ENCODE data around the gene ELMOD3.
"Not testable (repeated sequence)": the region's sequence is repeated elsewhere in the genome, so short reads cannot be mapped to it uniquely, and the experiment has no call there.

The ELMOD3 gene

GRCh38 chr2:85369500-85369899, 14.9 kb downstream of the ELMOD3 start:
- H3K27ac ChIP-seq (ENCODE audit: insufficient read depth in 1 of 2, low read depth in 1 of 2, low read length in 2 of 2, poor library complexity in 1 of 2, severe bottlenecking in 2 of 2) = no peak overlapping the region
- CTCF ChIA-PET = interaction anchor here (1.1 to 1.9 kb wide), 4 partner anchors 15 to 186 kb away, joined by 3 to 7 read pairs (median 4); no protein-coding TSS in a partner anchor
- H3K9me3 ChIP-seq (ENCODE audit: control extremely low read depth in 1 of 5, control insufficient read depth in 4 of 5, insufficient read depth in 2 of 5, low read depth in 1 of 5, low read length in 4 of 5) = no peaks in the 10 kb centered on the region
- peaks cover 6 to 13% (median 9%) of the 10 kb centered on the region in 4 experiments for H3K36me3 ChIP-seq (ENCODE audit: control insufficient read depth in 4 of 4, insufficient read depth in 4 of 4, low read length in 3 of 4)
- no peaks in the 10 kb centered on the region for H3K27me3 ChIP-seq (replicated peaks in 2 of 5; ENCODE audit: control insufficient read depth in 4 of 5, insufficient read depth in 5 of 5, low read length in 4 of 5)
- POLR2A ChIA-PET = interaction anchor here (0.9 kb wide), 1 partner anchor 15 kb away, joined by 3 read pairs; no protein-coding TSS in a partner anchor
- DNase-seq = no peak
- no peak overlapping the region for H3K4me3 ChIP-seq (ENCODE audit: control insufficient read depth in 1 of 7, extremely low read depth in 1 of 7, insufficient read depth in 4 of 7, low read depth in 2 of 7, low read length in 6 of 7)
- peaks cover 0 to 6% (median 0%) of the 10 kb centered on the region in 4 experiments for H3K4me1 ChIP-seq (ENCODE audit: control extremely low read depth in 1 of 4, control insufficient read depth in 4 of 4, insufficient read depth in 4 of 4, low read length in 3 of 4)
- WGBS (ENCODE audit: insufficient coverage) = 89% methylated on average over 4 of the region's 5 CpGs

GRCh38 chr2:85371045-85371444, 16.5 kb downstream of the ELMOD3 start:
- peaks cover 5 to 12% (median 9%) of the 10 kb centered on the region in 4 experiments for H3K36me3 ChIP-seq (ENCODE audit: control insufficient read depth in 4 of 4, insufficient read depth in 4 of 4, low read length in 3 of 4)
- WGBS (ENCODE audit: insufficient coverage) = over 99% methylated on average over 11 of the region's 11 CpGs
- H3K27me3 ChIP-seq (replicated peaks in 2 of 5; ENCODE audit: control insufficient read depth in 4 of 5, insufficient read depth in 5 of 5, low read length in 4 of 5) = no peaks in the 10 kb centered on the region
- peaks cover 0 to 2% (median 0%) of the 10 kb centered on the region in 4 experiments for H3K4me1 ChIP-seq (ENCODE audit: control extremely low read depth in 1 of 4, control insufficient read depth in 4 of 4, insufficient read depth in 4 of 4, low read length in 3 of 4)
- H3K4me3 ChIP-seq (ENCODE audit: control insufficient read depth in 1 of 7, extremely low read depth in 1 of 7, insufficient read depth in 4 of 7, low read depth in 2 of 7, low read length in 6 of 7) = no peak overlapping the region
- POLR2A ChIA-PET = no interaction called here
- no peak for DNase-seq
- H3K9me3 ChIP-seq (ENCODE audit: control extremely low read depth in 1 of 5, control insufficient read depth in 4 of 5, insufficient read depth in 2 of 5, low read depth in 1 of 5, low read length in 4 of 5) = no peaks in the 10 kb centered on the region
- H3K27ac ChIP-seq (ENCODE audit: insufficient read depth in 1 of 2, low read depth in 1 of 2, low read length in 2 of 2, poor library complexity in 1 of 2, severe bottlenecking in 2 of 2) = no peak overlapping the region
- CTCF ChIA-PET = interaction anchor here (1.5 to 1.9 kb wide), 4 partner anchors 13 to 184 kb away, joined by 4 to 7 read pairs (median 6); no protein-coding TSS in a partner anchor

- CTCF ChIA-PET = interaction anchor here (0.6 to 1.9 kb wide), 6 partner anchors 10 to 152 kb away, joined by 3 to 12 read pairs (median 3); no protein-coding TSS in a partner anchor
- POLR2A ChIA-PET = no interaction called here
- no peak overlapping the region for H3K4me3 ChIP-seq (ENCODE audit: control insufficient read depth in 1 of 7, extremely low read depth in 1 of 7, insufficient read depth in 4 of 7, low read depth in 2 of 7, low read length in 6 of 7)
- H3K36me3 ChIP-seq (ENCODE audit: control insufficient read depth in 4 of 4, insufficient read depth in 4 of 4, low read length in 3 of 4) = peaks cover 3 to 31% (median 8%) of the 10 kb centered on the region in 4 experiments
- no peak for DNase-seq
- H3K27me3 ChIP-seq (replicated peaks in 2 of 5; ENCODE audit: control insufficient read depth in 4 of 5, insufficient read depth in 5 of 5, low read length in 4 of 5) = no peaks in the 10 kb centered on the region
- 97% methylated on average over 5 of the region's 5 CpGs for WGBS (ENCODE audit: insufficient coverage)
- H3K27ac ChIP-seq (ENCODE audit: insufficient read depth in 1 of 2, low read depth in 1 of 2, low read length in 2 of 2, poor library complexity in 1 of 2, severe bottlenecking in 2 of 2) = peak overlapping the region in 1 of 2 experiments; percentile 12
- no peaks in the 10 kb centered on the region for H3K4me1 ChIP-seq (ENCODE audit: control extremely low read depth in 1 of 4, control insufficient read depth in 4 of 4, insufficient read depth in 4 of 4, low read length in 3 of 4)
- peaks cover 2 to 9% (median 5%) of the 10 kb centered on the region in 5 experiments for H3K9me3 ChIP-seq (ENCODE audit: control extremely low read depth in 1 of 5, control insufficient read depth in 4 of 5, insufficient read depth in 2 of 5, low read depth in 1 of 5, low read length in 4 of 5)
Observed at GRCh38 chr2:85376291-85377065, 21.9 kb downstream of the ELMOD3 start.

- Histone ChIP-seq H3K4me3 (ENCODE audit: control insufficient read depth in 1 of 7, extremely low read depth in 1 of 7, insufficient read depth in 4 of 7, low read depth in 2 of 7, low read length in 6 of 7) (no peak overlapping the region), H3K27me3 (replicated peaks in 2 of 5; ENCODE audit: control insufficient read depth in 4 of 5, insufficient read depth in 5 of 5, low read length in 4 of 5) (no peaks in the 10 kb centered on the region), H3K27ac (ENCODE audit: insufficient read depth in 1 of 2, low read depth in 1 of 2, low read length in 2 of 2, poor library complexity in 1 of 2, severe bottlenecking in 2 of 2) (peak overlapping the region in 1 of 2 experiments; percentile 12), H3K36me3 (ENCODE audit: control insufficient read depth in 4 of 4, insufficient read depth in 4 of 4, low read length in 3 of 4) (peaks cover 3 to 31% (median 8%) of the 10 kb centered on the region in 4 experiments), H3K4me1 (ENCODE audit: control extremely low read depth in 1 of 4, control insufficient read depth in 4 of 4, insufficient read depth in 4 of 4, low read length in 3 of 4) (no peaks in the 10 kb centered on the region), H3K9me3 (ENCODE audit: control extremely low read depth in 1 of 5, control insufficient read depth in 4 of 5, insufficient read depth in 2 of 5, low read depth in 1 of 5, low read length in 4 of 5) (peaks cover 2 to 9% (median 5%) of the 10 kb centered on the region in 5 experiments)
- ChIA-PET POLR2A (no interaction called here), CTCF (interaction anchor here (1.2 to 1.9 kb wide), 3 partner anchors 9 to 17 kb away, joined by 3 to 12 read pairs (median 4); no protein-coding TSS in a partner anchor)
- DNase-seq = no peak
- 96% methylated on average over 11 of the region's 11 CpGs for WGBS (ENCODE audit: insufficient coverage)
Observed at GRCh38 chr2:85377083-85377482, 22.5 kb downstream of the ELMOD3 start.

GRCh38 chr2:85378257-85378656, 23.7 kb downstream of the ELMOD3 start:
- Histone ChIP-seq H3K4me1 (ENCODE audit: control extremely low read depth in 1 of 4, control insufficient read depth in 4 of 4, insufficient read depth in 4 of 4, low read length in 3 of 4) (no peaks in the 10 kb centered on the region), H3K36me3 (ENCODE audit: control insufficient read depth in 4 of 4, insufficient read depth in 4 of 4, low read length in 3 of 4) (peaks cover 3 to 31% (median 8%) of the 10 kb centered on the region in 4 experiments), H3K27me3 (replicated peaks in 2 of 5; ENCODE audit: control insufficient read depth in 4 of 5, insufficient read depth in 5 of 5, low read length in 4 of 5) (no peaks in the 10 kb centered on the region), H3K27ac (ENCODE audit: insufficient read depth in 1 of 2, low read depth in 1 of 2, low read length in 2 of 2, poor library complexity in 1 of 2, severe bottlenecking in 2 of 2) (no peak overlapping the region), H3K4me3 (ENCODE audit: control insufficient read depth in 1 of 7, extremely low read depth in 1 of 7, insufficient read depth in 4 of 7, low read depth in 2 of 7, low read length in 6 of 7) (no peak overlapping the region), H3K9me3 (ENCODE audit: control extremely low read depth in 1 of 5, control insufficient read depth in 4 of 5, insufficient read depth in 2 of 5, low read depth in 1 of 5, low read length in 4 of 5) (peaks cover 2 to 9% (median 5%) of the 10 kb centered on the region in 5 experiments)
- no peak for DNase-seq
- 100% methylated on average over 5 of the region's 5 CpGs for WGBS (ENCODE audit: insufficient coverage)
- ChIA-PET POLR2A (interaction anchor here (1.1 kb wide), 1 partner anchor 13 kb away, joined by 3 read pairs; no protein-coding TSS in a partner anchor), CTCF (no interaction called here)

- POLR2A ChIA-PET = no interaction called here
Observed at GRCh38 chr2:85380048-85380447, 25.5 kb downstream of the ELMOD3 start.

GRCh38 chr2:85383151-85383550, 28.6 kb downstream of the ELMOD3 start:
- H3K27ac ChIP-seq (ENCODE audit: insufficient read depth in 1 of 2, low read depth in 1 of 2, low read length in 2 of 2, poor library complexity in 1 of 2, severe bottlenecking in 2 of 2); POLR2A ChIA-PET; H3K4me3 ChIP-seq (ENCODE audit: control insufficient read depth in 1 of 7, extremely low read depth in 1 of 7, insufficient read depth in 4 of 7, low read depth in 2 of 7, low read length in 6 of 7); H3K9me3 ChIP-seq (ENCODE audit: control extremely low read depth in 1 of 5, control insufficient read depth in 4 of 5, insufficient read depth in 2 of 5, low read depth in 1 of 5, low read length in 4 of 5); H3K27me3 ChIP-seq (replicated peaks in 2 of 5; ENCODE audit: control insufficient read depth in 4 of 5, insufficient read depth in 5 of 5, low read length in 4 of 5); DNase-seq; H3K4me1 ChIP-seq (ENCODE audit: control extremely low read depth in 1 of 4, control insufficient read depth in 4 of 4, insufficient read depth in 4 of 4, low read length in 3 of 4): not testable (repeated sequence)
- peaks cover 3 to 44% (median 17%) of the 10 kb centered on the region in 4 experiments for H3K36me3 ChIP-seq (ENCODE audit: control insufficient read depth in 4 of 4, insufficient read depth in 4 of 4, low read length in 3 of 4)
- CTCF ChIA-PET = interaction anchor here (0.9 to 12.6 kb wide), 3 partner anchors 10 to 168 kb away, joined by 3 to 250 read pairs (median 4); no protein-coding TSS in a partner anchor
- WGBS (ENCODE audit: insufficient coverage) = 100% methylated on average over 4 of the region's 5 CpGs

More at GRCh38 chr2:85380048-85380447, 25.5 kb downstream of the ELMOD3 start:
- peaks cover 3 to 34% (median 9%) of the 10 kb centered on the region in 4 experiments for H3K36me3 ChIP-seq (ENCODE audit: control insufficient read depth in 4 of 4, insufficient read depth in 4 of 4, low read length in 3 of 4)
- peaks cover 2 to 9% (median 5%) of the 10 kb centered on the region in 5 experiments for H3K9me3 ChIP-seq (ENCODE audit: control extremely low read depth in 1 of 5, control insufficient read depth in 4 of 5, insufficient read depth in 2 of 5, low read depth in 1 of 5, low read length in 4 of 5)
- no peak overlapping the region for H3K4me3 ChIP-seq (ENCODE audit: control insufficient read depth in 1 of 7, extremely low read depth in 1 of 7, insufficient read depth in 4 of 7, low read depth in 2 of 7, low read length in 6 of 7)
- CTCF ChIA-PET = no interaction called here
- DNase-seq = peak in 1 of 3 donors; percentile 28
- 100% methylated on average over 1 of the region's 1 CpG for whole genome bisulfite sequencing (ENCODE audit: insufficient coverage)
- no peak overlapping the region for H3K27ac ChIP-seq (ENCODE audit: insufficient read depth in 1 of 2, low read depth in 1 of 2, low read length in 2 of 2, poor library complexity in 1 of 2, severe bottlenecking in 2 of 2)
- H3K4me1 ChIP-seq (ENCODE audit: control extremely low read depth in 1 of 4, control insufficient read depth in 4 of 4, insufficient read depth in 4 of 4, low read length in 3 of 4) = no peaks in the 10 kb centered on the region
- H3K27me3 ChIP-seq (replicated peaks in 2 of 5; ENCODE audit: control insufficient read depth in 4 of 5, insufficient read depth in 5 of 5, low read length in 4 of 5) = no peaks in the 10 kb centered on the region

Data from common myeloid progenitor, CD34-positive (primary cell).